Purkinje cell (primary cell): ENCODE measurements around the gene KANSL3. TPM values are rescaled to one million over a fixed set of nuclear protein-coding genes. Genes with fewer than 3 reads are reported as not detected.

Experiments used
- polyA plus RNA-seq: library from polyadenylated mRNA; unstranded; fragments of >200 nt; fragmentation: Nextera tagmentation; gene quantifications from 2 replicates; pipeline ENCODE4 v1.2.1, GENCODE V29; 2014

Gene KANSL3
- polyA plus RNA-seq: 3.8 and 7.3 TPM in 2 replicates

DNA sequence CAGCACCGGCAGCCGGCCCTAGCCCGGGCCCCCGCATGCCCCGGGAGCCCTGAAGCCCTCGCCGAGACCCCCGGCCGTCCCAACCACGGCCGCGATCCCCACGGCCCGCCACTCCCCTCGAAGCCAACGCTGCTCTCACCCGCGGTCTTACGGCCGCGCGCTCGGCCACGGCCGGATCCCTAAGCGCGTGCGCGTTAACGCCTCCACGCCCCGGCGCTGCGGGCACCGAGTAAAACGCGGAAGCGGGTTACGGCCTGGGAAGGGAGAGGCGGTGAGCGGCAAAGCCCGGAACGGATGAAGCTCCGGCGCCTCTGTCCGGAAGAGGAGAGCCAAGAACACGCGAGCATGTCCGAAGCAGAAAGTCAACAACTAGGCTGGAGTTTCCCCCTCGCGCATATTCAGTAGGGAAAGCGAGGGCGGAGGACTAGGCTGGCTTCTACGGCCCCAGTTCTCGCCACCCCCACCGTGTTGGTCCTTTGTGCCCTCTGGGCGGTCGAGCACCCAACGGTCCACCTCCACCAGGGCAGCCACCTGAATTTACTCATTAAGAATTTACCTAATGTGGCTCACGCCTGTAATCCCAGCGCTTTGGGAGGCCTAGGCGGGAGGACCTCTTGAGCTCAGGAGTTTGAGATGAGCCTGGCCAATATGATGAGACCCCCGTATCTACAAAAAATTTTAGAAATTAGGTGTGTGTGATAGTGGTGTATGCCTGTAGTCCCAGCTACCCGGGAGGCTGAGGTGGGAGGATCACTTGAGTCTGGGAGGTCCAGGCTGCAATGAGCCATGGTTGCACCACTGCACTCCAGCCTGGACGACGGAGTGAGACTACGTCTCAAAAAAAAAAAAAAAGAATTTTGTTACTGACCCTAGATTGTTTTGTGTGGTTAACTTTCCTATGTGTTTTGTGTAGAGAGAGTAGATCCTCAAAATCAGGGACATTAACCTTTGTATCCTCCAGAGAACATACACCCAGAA is at the start of gene KANSL3:
Gene KANSL3 (minus strand): TSS at position 169 of the 978 bp plus-strand sequence. CDS start 1,177 bp downstream, outside the sequence.

GRCh38 chr2:96642564-96643360 is 4.7 kb upstream of the KANSL3 start, which contains the start of gene FER1L5:
TSS of gene FER1L5 (plus strand) at chr2:96642764. CDS start at chr2:96642837, 73 bp downstream.

Other genes with a start within 250 kb of the KANSL3 start
- gene NEURL3, start 133.0 kb downstream of the KANSL3 start, polyA plus RNA-seq: not detected in 2 replicates
- 0.66 TPM in 1 of 2 replicates, not detected in the other for gene ARID5A, start 101.6 kb downstream of the KANSL3 start, polyA plus RNA-seq
- not detected in 2 replicates for gene FER1L5, start 4.5 kb upstream of the KANSL3 start, polyA plus RNA-seq
- gene LMAN2L, start 101.8 kb upstream of the KANSL3 start, polyA plus RNA-seq: 15.8 and 17.2 TPM in 2 replicates
- 4.2 and 5.3 TPM in 2 replicates for gene CNNM4, start 122.6 kb upstream of the KANSL3 start, polyA plus RNA-seq
- gene CNNM3, start 178.0 kb upstream of the KANSL3 start, polyA plus RNA-seq: 1.1 and 2.0 TPM in 2 replicates
- 2.2 TPM in 1 of 2 replicates, not detected in the other for gene ANKRD23, start 205.7 kb upstream of the KANSL3 start, polyA plus RNA-seq
- 49.9 and 50.2 TPM in 2 replicates for gene ANKRD39, start 219.7 kb upstream of the KANSL3 start, polyA plus RNA-seq
- 0.09 TPM in 1 of 2 replicates, not detected in the other for gene SEMA4C, start 231.8 kb upstream of the KANSL3 start, polyA plus RNA-seq